GM12801 (cell line): ENCODE measurements around the gene KAZN.

Experiments used
- TF ChIP-seq, protein P1 (sequence below): IDR thresholded peaks from one replicate; pipeline ENCODE4 v1.5.1; 2011; ENCODE audit warnings: control low read depth; ENCODE audit not compliant: insufficient read length; ENCODE audit errors: extremely low read depth

KAZN gene

DNA sequence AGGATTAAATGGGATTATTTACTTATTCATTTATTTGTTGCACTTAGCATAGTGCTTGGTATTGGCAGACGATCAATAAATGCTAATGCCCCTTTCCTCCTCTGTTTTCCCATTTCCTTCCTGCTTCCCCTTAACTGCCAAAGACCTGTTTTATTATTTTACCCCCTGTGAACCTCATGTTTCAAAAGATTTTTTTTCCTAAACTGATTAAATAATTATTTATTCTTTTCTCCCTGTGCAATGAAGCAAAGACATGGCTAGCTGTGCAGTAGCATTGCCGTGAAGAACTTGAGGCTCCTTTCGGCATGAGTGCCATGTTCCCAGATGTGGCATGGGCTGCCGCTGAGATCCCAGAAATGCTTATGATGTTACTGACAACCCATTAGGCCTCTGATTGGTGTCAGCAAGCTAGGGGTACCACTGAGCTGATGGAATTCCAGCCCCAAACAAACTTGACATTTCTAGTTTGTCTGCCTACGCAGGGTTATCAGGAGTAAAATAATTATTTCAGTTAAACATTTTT is 288.6 kb downstream of the KAZN start:
- TF ChIP-seq, protein P1, sequence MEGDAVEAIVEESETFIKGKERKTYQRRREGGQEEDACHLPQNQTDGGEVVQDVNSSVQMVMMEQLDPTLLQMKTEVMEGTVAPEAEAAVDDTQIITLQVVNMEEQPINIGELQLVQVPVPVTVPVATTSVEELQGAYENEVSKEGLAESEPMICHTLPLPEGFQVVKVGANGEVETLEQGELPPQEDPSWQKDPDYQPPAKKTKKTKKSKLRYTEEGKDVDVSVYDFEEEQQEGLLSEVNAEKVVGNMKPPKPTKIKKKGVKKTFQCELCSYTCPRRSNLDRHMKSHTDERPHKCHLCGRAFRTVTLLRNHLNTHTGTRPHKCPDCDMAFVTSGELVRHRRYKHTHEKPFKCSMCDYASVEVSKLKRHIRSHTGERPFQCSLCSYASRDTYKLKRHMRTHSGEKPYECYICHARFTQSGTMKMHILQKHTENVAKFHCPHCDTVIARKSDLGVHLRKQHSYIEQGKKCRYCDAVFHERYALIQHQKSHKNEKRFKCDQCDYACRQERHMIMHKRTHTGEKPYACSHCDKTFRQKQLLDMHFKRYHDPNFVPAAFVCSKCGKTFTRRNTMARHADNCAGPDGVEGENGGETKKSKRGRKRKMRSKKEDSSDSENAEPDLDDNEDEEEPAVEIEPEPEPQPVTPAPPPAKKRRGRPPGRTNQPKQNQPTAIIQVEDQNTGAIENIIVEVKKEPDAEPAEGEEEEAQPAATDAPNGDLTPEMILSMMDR, result no peak

DNA sequence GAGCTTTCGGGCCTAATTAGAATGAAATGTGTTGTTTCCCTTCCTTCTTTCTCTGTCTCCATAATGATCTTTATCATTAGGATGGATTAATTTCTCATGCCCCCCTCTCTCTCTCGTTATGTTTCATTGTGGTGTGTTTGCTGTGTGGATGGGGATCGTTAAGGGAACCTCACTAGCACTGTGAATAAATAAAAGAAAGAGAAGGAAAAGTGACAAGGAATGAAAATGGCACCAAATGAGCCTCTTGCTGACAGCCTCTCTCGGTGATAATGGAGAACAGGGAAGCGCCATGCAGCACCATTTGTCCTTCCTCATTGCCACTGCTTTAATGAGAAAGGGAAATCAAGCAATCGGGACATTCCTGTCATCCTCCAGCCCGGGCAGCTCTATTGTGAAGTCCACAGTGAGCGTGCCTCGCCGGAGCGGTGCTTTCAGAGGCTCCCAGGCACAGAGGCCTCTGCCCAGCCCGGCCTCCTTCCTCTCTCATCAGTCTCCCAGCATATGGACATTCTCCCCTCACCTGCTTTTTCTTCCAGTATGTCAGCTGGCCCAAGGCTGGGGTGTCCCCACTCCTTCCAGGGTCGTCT is 289.4 kb downstream of the KAZN start:
- TF ChIP-seq, protein P1, result no peak

DNA sequence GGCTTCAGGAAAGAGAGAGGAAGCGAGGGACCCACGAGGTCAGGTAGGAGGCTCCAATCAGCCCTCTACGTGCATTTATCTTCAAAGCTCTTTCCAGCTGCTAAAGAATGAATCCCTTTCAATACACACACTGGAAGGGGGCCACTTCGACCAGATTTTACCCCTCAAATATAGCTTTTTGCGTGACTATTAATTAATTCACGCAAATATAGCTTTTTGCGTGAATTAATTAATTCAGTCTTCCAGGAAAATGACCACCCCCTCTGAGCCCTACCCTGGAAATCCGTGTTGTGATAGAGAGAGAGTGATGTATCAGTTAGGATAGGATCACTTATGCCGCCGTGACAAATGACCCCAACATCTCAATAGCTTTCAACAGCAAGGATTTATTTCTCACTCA is 289.9 kb downstream of the KAZN start:
- TF ChIP-seq, protein P1, result no peak

DNA sequence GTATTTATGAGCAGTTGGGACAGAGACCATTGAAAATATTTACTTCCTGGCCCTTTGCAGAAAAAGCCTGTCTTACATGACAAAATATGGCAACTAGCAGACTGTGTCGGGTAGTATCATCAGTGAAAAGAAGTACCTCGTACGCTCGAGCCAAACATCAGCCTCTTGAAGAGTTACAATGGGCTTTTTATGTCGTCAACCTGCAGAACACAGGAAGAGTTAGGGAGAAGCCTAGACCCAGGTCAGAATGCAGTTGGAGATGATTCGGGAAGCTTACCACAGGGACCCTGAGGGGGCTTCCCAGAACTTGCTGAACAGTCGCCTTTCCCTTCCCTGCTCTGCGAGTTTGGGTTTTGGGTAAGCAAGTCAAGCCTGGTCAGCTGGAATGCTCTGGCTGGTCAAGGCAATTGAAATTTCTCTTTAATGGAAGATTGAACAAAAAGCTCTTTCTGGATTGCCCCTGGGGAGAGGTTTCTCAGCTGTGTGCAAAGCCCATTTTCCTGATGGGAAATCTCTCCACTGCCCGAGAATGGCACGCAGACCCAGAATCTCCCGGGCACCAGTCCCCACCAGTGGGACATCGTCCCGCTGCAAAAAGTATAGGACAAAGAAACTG is 291.4 kb downstream of the KAZN start:
- TF ChIP-seq, protein P1, result no peak

DNA sequence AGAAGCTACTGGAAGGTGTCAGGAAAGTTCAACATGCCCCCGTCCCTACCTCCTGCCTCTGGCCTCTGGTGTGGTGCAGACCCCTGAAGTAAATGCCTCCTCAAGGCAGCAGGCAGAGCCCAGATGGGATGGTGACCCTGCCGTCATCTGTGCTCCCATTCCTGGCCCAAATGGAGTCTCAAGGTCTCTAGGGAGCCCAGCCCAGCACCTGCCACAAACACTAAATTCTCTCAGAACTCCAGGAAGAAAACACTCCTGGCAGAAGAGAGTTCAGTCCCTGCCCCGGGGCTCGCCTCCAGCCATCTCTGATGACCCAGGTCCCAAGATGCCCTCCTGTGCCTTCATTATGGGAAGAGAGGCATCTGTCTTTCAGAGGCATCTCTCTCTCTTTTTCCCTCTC is 293.5 kb downstream of the KAZN start:
- TF ChIP-seq, protein P1, result no peak

DNA sequence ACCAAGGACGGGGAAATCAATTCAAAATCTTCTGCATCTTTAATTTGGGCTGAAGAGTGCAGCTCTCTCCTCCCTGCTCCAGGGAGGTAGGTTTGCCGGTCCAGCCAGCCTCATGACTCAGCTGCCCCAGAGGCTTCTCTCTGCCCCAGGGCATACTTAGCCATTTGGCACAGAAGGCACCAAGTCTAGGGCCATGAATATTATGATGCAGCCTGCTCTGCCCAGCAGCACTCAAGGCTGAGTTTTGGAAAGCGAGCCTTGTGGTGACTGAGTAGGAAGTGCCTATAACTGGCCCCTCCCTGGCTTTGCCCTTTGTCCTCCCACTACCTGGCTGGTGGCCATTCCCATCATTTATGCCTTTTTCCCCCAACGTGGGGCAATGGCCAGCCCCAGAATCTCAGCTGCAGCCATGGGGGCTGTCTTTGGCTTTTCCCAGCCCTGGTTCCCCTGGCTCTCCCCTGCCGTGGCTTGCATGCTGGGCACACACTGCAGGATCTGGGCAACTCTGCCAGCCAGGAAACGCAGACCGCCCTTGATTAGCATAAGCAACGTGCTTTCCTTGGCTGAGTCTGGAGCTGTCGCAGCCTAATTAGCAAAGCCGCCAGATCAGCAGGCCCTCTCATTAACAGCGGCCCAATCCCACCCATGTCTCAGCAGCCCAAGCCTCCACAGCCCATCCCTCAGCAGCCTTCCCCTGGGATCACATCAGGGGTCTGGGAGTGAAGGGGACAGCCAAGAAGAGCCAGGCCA is 296.5 kb downstream of the KAZN start:
- TF ChIP-seq, protein P1, result no peak

DNA sequence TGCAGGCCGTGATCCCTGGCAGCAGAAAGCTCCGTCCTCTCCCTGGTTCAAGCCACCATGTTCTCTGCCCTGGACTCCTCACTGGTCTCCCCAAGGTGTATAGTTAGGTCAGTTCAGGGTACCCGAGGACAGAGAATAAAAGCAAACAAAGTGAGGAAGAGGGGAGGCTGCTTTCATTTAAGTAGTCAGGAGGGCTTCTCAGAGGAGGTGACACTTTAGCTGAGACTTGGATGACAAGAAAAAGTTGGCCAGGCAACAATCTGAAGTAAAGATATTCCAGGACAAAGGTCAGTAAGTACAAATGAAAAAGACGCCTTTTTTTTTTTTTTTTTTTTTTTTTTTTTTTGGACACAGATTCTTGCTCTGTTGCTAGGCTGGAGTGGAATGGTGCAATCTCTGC is 297.2 kb downstream of the KAZN start:
- TF ChIP-seq, protein P1, result no peak
